Spinal cord (tissue), 10 donors: ENCODE results near the gene RASAL1. TPM values are rescaled to one million over a fixed set of nuclear protein-coding genes. Genes with fewer than 3 reads are reported as not detected.

Experiments
- DNase-seq, 6 donors: peaks; one replicate each; pipeline versions ENCODE4 v3.0.0 to v3.0.0-alpha.2; 2013 to 2015; ENCODE audit warnings: low spot score in 6 of 6, low read depth in 4 of 6
- H3K27ac ChIP-seq: one replicate; pipeline ENCODE4 v1.5.1; 2013; ENCODE audit warnings: low read depth, low read length, control low read depth
- H3K27me3 ChIP-seq: one replicate; pipeline ENCODE4 v1.6.1; 2013; ENCODE audit warnings: low read length; ENCODE audit not compliant: control insufficient read depth, insufficient read depth
- H3K36me3 ChIP-seq: one replicate; pipeline ENCODE4 v1.6.1; 2013; ENCODE audit warnings: low read length; ENCODE audit not compliant: control insufficient read depth, insufficient read depth
- H3K4me1 ChIP-seq: one replicate; pipeline ENCODE4 v1.6.1; 2013; ENCODE audit warnings: low read length; ENCODE audit not compliant: control insufficient read depth, insufficient read depth
- H3K4me3 ChIP-seq: one replicate; pipeline ENCODE4 v1.5.1; 2013; ENCODE audit warnings: low read depth, low read length, control low read depth
- H3K9me3 ChIP-seq: one replicate; pipeline ENCODE4 v1.6.1; 2013; ENCODE audit warnings: low read length; ENCODE audit not compliant: control insufficient read depth, insufficient read depth
- WGBS: methylation state at CpG from one replicate; pipeline ENCODE4 v1.1.5; 2013; ENCODE audit warnings: missing lambda C conversion rate; ENCODE audit not compliant: insufficient coverage; 5-methylcytosine and 5-hydroxymethylcytosine counted together
- polyA plus RNA-seq, 2 donors: library from polyadenylated mRNA; unstranded; fragments of 120-200 nt; gene quantifications; one replicate each; pipeline ENCODE4 v1.2.1, GENCODE V29; 2013; ENCODE audit not compliant: insufficient read length in 2 of 2
- total RNA-seq, 2 donors: library from RNA; depleted of rRNA in 1 of 2; stranded (reverse); fragments of 120-200 nt in 1 of 2; fragments of >200 nt in 1 of 2; gene quantifications; one replicate each; pipeline versions ENCODE4 v1.2.3 to v1.2.4, GENCODE V29; 2013 to 2014
- donor health status: healthy.

Gene RASAL1
- total and polyA plus RNA-seq, 4 donors: 0.72 to 3.0 (median 2.4) TPM

DNA sequence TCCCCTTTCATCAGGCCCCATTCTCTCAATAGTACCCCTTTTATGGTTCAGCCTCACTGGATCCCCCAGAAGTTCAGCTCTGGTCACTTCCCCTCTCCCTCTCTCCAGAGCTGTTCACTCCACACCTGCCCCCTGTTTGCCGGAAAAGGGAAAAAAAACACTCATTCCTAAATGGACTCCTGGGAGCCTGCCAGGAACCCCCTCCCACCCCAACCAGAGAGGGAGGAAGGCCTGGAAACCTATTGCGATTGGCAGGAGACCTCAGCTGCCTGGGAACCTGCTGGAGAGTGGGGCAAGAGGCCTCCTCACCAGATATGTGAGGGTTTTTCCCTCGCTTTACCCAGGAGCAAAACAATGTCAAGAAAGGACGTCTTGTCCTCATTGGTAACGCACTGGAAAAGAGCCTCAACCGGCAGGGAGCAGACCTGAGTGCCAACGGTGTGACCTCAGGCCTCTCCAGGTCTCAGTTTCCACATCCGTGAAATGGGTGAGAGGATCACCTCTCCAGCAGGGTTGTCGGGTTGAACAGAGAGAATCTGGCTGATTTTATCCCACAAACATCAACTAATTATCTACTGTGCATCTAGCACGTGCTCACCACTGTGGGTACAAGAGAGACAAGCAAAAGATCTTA, 74.4 kb downstream of the RASAL1 start:
- Histone ChIP-seq H3K4me3 (no peak overlapping the region), H3K4me1 (peaks cover 60% of the 10 kb centered on the region), H3K36me3 (peaks cover 50% of the 10 kb centered on the region), H3K27ac (no peak overlapping the region), H3K9me3 (no peaks in the 10 kb centered on the region), H3K27me3 (no peaks in the 10 kb centered on the region)
- peak in 2 of 6 donors; percentile 34 to 41 for DNase-seq
- 43% methylated on average over 8 of the region's 10 CpGs for WGBS

DNA sequence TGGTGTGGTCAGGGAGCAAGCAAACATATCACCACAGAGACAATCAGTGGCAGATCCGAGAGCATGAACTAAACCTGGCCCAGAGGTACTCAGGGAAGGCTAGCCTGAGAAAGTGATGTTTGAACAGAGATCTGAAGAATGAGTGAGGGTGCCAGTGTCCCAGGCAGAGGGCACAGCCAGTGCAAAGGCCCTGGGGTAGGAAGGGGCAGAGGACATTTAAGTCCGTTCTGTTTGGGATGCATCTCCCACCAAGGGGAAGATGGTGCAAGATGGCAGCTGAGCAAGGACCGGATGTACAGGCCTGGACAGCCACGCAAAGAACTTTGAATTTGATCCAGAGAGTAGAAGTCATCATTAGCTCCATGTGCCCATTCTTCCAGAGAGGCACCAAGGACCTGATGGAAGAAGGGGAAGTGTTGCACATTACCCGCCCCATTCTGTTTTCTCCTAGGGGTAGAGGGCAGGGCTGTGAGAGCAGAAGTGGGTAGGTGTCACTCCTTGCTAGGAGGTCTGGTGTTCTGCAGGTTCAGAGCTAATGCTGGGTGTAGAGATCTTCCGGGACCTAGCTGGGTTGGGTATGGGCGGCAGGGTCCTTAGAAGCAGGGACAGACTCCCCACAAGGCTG, 75.1 kb downstream of the RASAL1 start:
- Histone ChIP-seq H3K9me3 (no peaks in the 10 kb centered on the region), H3K36me3 (peaks cover 43% of the 10 kb centered on the region), H3K4me1 (peaks cover 61% of the 10 kb centered on the region), H3K27ac (no peak overlapping the region), H3K4me3 (no peak overlapping the region), H3K27me3 (no peaks in the 10 kb centered on the region)
- no peak for DNase-seq
- 87% methylated on average over 5 of the region's 7 CpGs for WGBS

DNA sequence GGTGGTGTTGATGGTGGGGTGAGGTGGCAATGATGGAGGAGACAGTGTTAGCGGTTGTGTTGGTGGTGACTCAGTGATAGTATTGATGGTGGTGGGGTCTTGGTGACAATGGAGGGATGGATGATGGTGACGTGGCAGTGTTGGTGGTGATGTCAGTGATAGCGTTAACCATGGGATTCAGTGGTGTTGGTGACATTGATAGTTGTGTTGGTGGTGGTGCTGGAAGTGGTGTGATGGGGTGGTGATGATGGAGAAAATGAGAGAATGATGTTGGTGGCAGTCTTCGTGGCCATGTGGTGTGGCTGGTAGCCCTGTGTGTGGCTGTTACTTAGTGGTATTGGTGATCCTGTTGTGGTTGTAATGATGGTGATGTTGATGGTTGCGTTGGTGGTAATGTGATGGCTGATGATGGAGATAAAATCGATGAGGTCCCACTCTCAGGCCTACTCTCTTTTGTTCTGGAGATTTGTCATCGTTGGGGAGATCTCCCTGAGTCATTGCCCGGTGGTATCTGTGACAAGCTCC, 76.4 kb downstream of the RASAL1 start:
- Histone ChIP-seq H3K27me3 (no peaks in the 10 kb centered on the region), H3K36me3 (peaks cover 36% of the 10 kb centered on the region), H3K4me3 (no peak overlapping the region), H3K27ac (no peak overlapping the region), H3K4me1 (peaks cover 52% of the 10 kb centered on the region), H3K9me3 (no peaks in the 10 kb centered on the region)
- 93% methylated on average over 6 of the region's 8 CpGs for WGBS
- no peak for DNase-seq

- H3K9me3 ChIP-seq: no peaks in the 10 kb centered on the region
- WGBS: 100% methylated on average over 1 of the region's 1 CpG
- no peaks in the 10 kb centered on the region for H3K27me3 ChIP-seq
- no peak overlapping the region for H3K27ac ChIP-seq
- DNase-seq: no peak
- H3K4me1 ChIP-seq: peaks cover 46% of the 10 kb centered on the region
- H3K36me3 ChIP-seq: peaks cover 35% of the 10 kb centered on the region
- H3K4me3 ChIP-seq: no peak overlapping the region
Measured at GRCh38 chr12:113058553-113058952, 77.0 kb downstream of the RASAL1 start.

DNA sequence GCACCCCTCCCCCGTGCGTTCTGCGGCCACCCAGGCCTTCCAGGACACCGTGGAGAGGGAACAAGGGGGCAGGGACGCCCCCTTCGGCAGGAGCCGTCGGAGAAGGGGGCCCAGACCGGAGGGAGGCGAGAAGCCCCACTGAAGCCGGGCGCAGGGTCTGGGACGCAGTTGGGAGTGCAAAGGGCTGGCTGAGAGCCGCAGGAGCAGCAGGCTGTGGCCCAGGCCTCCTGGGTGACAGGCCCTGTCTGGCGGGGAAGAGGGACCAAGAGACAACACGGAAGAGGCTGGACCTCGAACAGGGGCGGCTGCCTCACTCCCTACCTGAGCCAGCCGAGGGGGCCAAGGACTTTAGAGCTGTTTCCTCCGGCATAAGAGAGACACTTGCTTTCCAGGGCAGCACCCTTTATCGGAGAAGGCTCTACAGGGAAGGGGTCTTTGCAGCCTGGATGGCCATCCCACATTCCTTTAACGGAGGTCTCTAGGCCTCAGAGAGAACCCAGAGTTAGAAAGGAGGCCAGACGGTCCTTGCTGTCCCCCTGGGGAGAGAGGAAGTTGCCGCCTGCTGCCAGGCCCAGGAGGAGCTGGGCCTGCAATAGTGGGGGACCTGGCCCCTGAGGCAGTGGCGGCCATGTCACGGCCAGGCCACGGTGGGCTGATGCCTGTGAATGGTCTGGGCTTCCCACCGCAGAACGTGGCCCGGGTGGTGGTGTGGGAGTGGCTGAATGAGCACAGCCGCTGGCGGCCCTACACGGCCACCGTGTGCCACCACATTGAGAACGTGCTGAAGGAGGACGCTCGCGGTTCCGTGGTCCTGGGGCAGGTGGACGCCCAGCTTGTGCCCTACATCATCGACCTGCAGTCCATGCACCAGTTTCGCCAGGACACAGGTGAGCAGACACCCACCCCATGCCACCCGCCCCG, 77.7 kb downstream of the RASAL1 start:
- 41% methylated on average over 37 of the region's 44 CpGs for WGBS
- H3K4me3 ChIP-seq: peak overlapping the region; percentile 45
- no peaks in the 10 kb centered on the region for H3K27me3 ChIP-seq
- H3K9me3 ChIP-seq: no peaks in the 10 kb centered on the region
- peak in 2 of 6 donors; percentile 37 to 50 for DNase-seq
- peaks cover 27% of the 10 kb centered on the region for H3K36me3 ChIP-seq
- H3K4me1 ChIP-seq: peaks cover 39% of the 10 kb centered on the region
- peak overlapping the region; percentile 17 for H3K27ac ChIP-seq

DNA sequence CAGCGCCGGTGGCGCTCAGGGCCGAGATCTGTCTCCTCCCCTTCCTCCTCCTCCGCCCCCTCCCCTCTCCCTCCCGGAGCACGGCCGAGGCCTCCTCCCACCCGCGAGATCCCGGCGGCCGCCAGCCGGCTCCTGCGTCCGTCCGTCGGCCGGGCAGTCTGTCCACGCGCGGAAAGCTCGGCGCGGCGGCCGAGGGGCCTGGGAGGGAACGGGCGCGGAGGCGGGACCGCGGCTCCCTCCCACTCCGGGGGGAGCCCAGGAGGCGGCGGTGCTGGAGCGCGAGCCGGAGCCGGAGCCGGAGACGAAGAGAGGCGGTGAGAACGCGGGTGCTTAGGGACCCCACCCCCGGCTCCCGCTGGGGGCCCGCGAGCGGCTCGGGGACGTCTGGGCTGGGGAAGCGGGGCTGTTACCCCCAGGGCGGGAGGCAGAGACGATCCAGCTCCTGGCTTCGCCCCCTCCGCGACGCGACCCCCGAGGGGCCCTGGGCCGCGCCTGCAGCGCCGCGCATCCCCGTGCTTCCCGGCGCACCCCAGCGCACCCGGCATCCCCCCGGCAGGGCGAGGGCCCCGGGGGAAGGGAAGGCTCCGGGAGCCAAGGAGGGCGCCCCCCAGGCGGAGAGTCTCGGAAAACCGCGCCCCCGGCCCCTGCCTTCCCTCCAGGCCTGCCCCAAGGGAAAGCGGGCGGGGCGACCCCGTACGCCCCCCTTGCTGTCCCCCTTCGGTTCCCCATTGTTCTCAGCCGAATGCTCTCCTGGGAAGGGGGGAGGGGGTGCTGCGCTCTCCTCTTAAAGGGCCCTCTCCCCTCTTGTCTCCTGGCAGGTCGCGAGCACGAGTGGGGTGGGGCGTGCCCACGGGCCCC, 78.7 kb downstream of the RASAL1 start, which contains the start of gene DTX1:
DTX1 (plus strand) TSS at position 100 of the 858 bp plus-strand sequence. CDS start 1,463 bp downstream, outside the sequence.
- WGBS: under 1% methylated on average over 75 of the region's 94 CpGs
- Histone ChIP-seq H3K9me3 (no peaks in the 10 kb centered on the region), H3K4me1 (peaks cover 33% of the 10 kb centered on the region), H3K27me3 (no peaks in the 10 kb centered on the region), H3K4me3 (peak within 1 kb of the TSS; percentile 45), H3K27ac (peak within 1 kb of the TSS; percentile 62), H3K36me3 (peaks cover 22% of the 10 kb centered on the region)
- peak in 2 of 6 donors; percentile 82 to 89 for DNase-seq

- DNase-seq: no peak
- Histone ChIP-seq H3K4me1 (peaks cover 32% of the 10 kb centered on the region), H3K27ac (no peak overlapping the region), H3K9me3 (no peaks in the 10 kb centered on the region), H3K36me3 (peaks cover 17% of the 10 kb centered on the region), H3K27me3 (no peaks in the 10 kb centered on the region), H3K4me3 (peak overlapping the region; percentile 45)
- 4% methylated on average over 8 of the region's 8 CpGs for WGBS
Measured at GRCh38 chr12:113056381-113056630, 79.3 kb downstream of the RASAL1 start.

DNA sequence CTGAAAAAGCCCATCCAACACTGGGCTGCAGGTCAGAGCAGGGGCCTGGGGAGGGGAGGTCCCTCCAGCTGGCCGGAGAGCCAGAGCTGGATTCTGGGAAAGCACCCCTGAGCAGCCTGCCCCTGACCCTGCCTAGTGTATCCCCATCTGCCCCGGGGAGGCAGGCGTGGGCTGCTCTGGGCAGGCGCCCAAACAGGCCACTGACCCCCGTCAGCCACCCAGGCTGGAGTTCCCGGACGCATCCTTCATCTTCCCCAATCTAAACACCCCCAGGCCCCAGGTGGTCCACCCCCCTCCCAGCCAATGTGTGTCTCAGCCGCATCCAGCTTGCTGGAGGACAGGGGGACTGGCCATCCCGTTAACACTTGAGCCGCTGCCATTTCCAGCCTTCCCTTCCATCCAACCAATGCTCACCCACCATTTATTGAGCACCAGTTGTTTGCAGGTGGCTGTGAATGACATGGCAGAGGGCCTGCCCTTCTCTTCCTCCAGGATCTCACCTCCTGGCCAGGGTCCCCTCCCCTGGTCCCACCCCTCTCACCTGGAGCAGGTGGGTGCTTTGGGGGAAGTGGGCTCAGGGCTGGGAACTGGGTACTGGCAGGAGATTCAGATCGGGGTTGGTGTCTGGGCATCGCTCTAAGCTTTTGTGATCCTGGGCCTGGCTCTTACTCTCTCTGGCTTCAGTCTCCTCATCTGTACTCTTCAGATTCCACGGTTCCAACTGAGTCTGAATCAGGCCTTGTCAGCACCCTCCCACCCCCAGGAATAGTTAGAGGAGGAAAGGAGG, 79.8 kb downstream of the RASAL1 start:
- H3K4me1 ChIP-seq: peaks cover 26% of the 10 kb centered on the region
- DNase-seq: peak in 1 of 6 donors; percentile 35
- 60% methylated on average over 8 of the region's 13 CpGs for WGBS
- H3K4me3 ChIP-seq: peak overlapping the region; percentile 45
- H3K9me3 ChIP-seq: no peaks in the 10 kb centered on the region
- no peaks in the 10 kb centered on the region for H3K27me3 ChIP-seq
- H3K36me3 ChIP-seq: peaks cover 16% of the 10 kb centered on the region
- H3K27ac ChIP-seq: no peak overlapping the region
